CD4-positive, alpha-beta T cell (primary cell): Measurements from ENCODE around the gene ISCA2. TPM values are rescaled to one million over a fixed set of nuclear protein-coding genes. Genes with fewer than 3 reads are reported as not detected.

Experiments used
- ATAC-seq: fragments of 200-7000 bp; cut with Tn5 transposase; one replicate; pipeline ENCODE4 v1.10.0; 2022; ENCODE audit warnings: mild to moderate bottlenecking; ENCODE audit not compliant: poor library complexity
- CTCF ChIA-PET: fragments of 350-600 bp; sonication (Branson Sonifier 250); formaldehyde crosslinking; loops from one replicate; lab custom pipeline; 2021; ENCODE audit warnings: antibody characterized with exemption, inconsistent platforms; lab: Charles Lee
- POLR2A ChIA-PET: fragments of 350-600 bp; sonication (Branson Sonifier 250); formaldehyde crosslinking; loops from one replicate; lab custom pipeline; 2021; ENCODE audit warnings: antibody characterized with exemption, inconsistent platforms; lab: Charles Lee
- DNase-seq, 14 experiments: peaks; one replicate each; pipeline ENCODE4 v3.0.0-alpha.2; 2013 to 2020; ENCODE audit warnings: mixed read lengths in 2 of 14
- H3K27ac ChIP-seq, 2 donors: one replicate each; pipeline versions ENCODE4 v1.5.1 to v1.7.0; 2013; ENCODE audit warnings: low read length in 2 of 2, low read depth in 1 of 2, mild to moderate bottlenecking in 1 of 2
- H3K27me3 ChIP-seq, 2 experiments: 1 replicate in 1 of 2; 2 replicates in 1 of 2; pipeline versions ENCODE4 v1.6.1 to v1.7.0; 2013; ENCODE audit warnings: low read length in 2 of 2, control low read depth in 1 of 2, mild to moderate bottlenecking in 1 of 2, moderate library complexity in 1 of 2; ENCODE audit not compliant: insufficient read depth in 2 of 2, control insufficient read depth in 1 of 2
- H3K36me3 ChIP-seq: one replicate; pipeline ENCODE4 v1.6.1; 2013; ENCODE audit warnings: low read length, control low read depth; ENCODE audit not compliant: insufficient read depth
- H3K4me1 ChIP-seq: one replicate; pipeline ENCODE4 v1.6.1; 2013; ENCODE audit warnings: low read length, control low read depth; ENCODE audit not compliant: insufficient read depth
- H3K4me3 ChIP-seq: one replicate; pipeline ENCODE4 v1.5.1; 2013; ENCODE audit warnings: mild to moderate bottlenecking, low read length, moderate library complexity
- H3K9me3 ChIP-seq, 2 experiments: 1 replicate in 1 of 2; 2 replicates in 1 of 2; pipeline versions ENCODE4 v1.6.1 to v1.7.0; 2013; ENCODE audit warnings: low read length in 2 of 2, mild to moderate bottlenecking in 2 of 2, control low read depth in 1 of 2, moderate library complexity in 1 of 2; ENCODE audit not compliant: control insufficient read depth in 1 of 2, insufficient read depth in 1 of 2
- H3K27ac Mint-ChIP-seq: one replicate; pipeline ENCODE4 v1.8.0; 2020; ENCODE audit warnings: mixed read lengths
- H3K27me3 Mint-ChIP-seq: one replicate; pipeline ENCODE4 v1.8.0; 2021; ENCODE audit warnings: mixed read lengths
- H3K36me3 Mint-ChIP-seq: one replicate; pipeline ENCODE4 v1.8.0; 2021; ENCODE audit warnings: low read depth, mixed read lengths
- H3K4me1 Mint-ChIP-seq: one replicate; pipeline ENCODE4 v1.8.0; 2021; ENCODE audit warnings: low read depth, mixed read lengths
- H3K4me3 Mint-ChIP-seq: one replicate; pipeline ENCODE4 v1.8.0; 2020; ENCODE audit warnings: mild to moderate bottlenecking, mixed read lengths
- H3K9me3 Mint-ChIP-seq: one replicate; pipeline ENCODE4 v1.8.0; 2020; ENCODE audit warnings: mixed read lengths
- CTCF ChIP-seq: fragments of 200-600 bp; IDR thresholded peaks from one replicate; pipeline ENCODE4 v1.8.0; 2022; ENCODE audit warnings: antibody characterized with exemption, mild to moderate bottlenecking
- intact Hi-C, 2 experiments: fragments of 100-400 bp; cut with DNase I in 1 of 2; cut with micrococcal nuclease in 1 of 2; formaldehyde crosslinking; loops; one replicate each; pipeline versions ENCODE4 v1.15.1 to v1.9.0; 2023 to 2025; cut with DNase I, micrococcal nuclease
- total RNA-seq, 174 experiments: library from RNA in 2 of 174; stranded (reverse) in 2 of 174; gene quantifications; one replicate each; pipeline ENCODE4 v1.2.3 and lab custom pipeline; 2021 to 2026

The ISCA2 gene
- total RNA-seq, 2 experiments from 2014 or later, result 22.5 to 23.7 TPM

GRCh38 chr14:74478996-74479635, 14.4 kb upstream of the ISCA2 start:
- Histone ChIP-seq H3K36me3 (peaks cover 39% of the 10 kb centered on the region), H3K27me3 (no peaks in the 10 kb centered on the region), H3K4me3 (no peak overlapping the region), H3K27ac (no peak overlapping the region), H3K9me3 (no peaks in the 10 kb centered on the region), H3K4me1 (no peaks in the 10 kb centered on the region)
- no peak for TF ChIP-seq CTCF
- H3K27me3 Mint-ChIP-seq, result no peaks in the 10 kb centered on the region
- ATAC-seq (no peak), DNase-seq (no peak)
- no peak overlapping the region for H3K27ac Mint-ChIP-seq
- intact Hi-C loops, result no loop called here
- POLR2A ChIA-PET, result no interaction called here
- H3K4me1 Mint-ChIP-seq, result no peaks in the 10 kb centered on the region
- CTCF ChIA-PET, result no interaction called here
- H3K9me3 Mint-ChIP-seq, result no peaks in the 10 kb centered on the region
- peaks cover 60% of the 10 kb centered on the region for H3K36me3 Mint-ChIP-seq
- H3K4me3 Mint-ChIP-seq, result no peak overlapping the region

- H3K4me3 Mint-ChIP-seq, result no peak overlapping the region
- H3K27me3 Mint-ChIP-seq, result no peaks in the 10 kb centered on the region
- H3K4me1 Mint-ChIP-seq, result no peaks in the 10 kb centered on the region
- DNase-seq (no peak), ATAC-seq (no peak)
- H3K27me3 ChIP-seq, result no peaks in the 10 kb centered on the region
- TF ChIP-seq CTCF, result no peak
- ChIA-PET CTCF (no interaction called here), POLR2A (interaction anchor here (0.6 kb wide), 1 partner anchor 1039 kb away, joined by 3 read pairs; no protein-coding TSS in a partner anchor)
- no peak overlapping the region for H3K27ac ChIP-seq
- peaks cover 66% of the 10 kb centered on the region for H3K36me3 Mint-ChIP-seq
- H3K4me1 ChIP-seq, result no peaks in the 10 kb centered on the region
- intact Hi-C loops, result no loop called here
- no peaks in the 10 kb centered on the region for H3K9me3 ChIP-seq
- no peak overlapping the region for H3K4me3 ChIP-seq
- no peak overlapping the region for H3K27ac Mint-ChIP-seq
- H3K36me3 ChIP-seq, result peaks cover 43% of the 10 kb centered on the region
- H3K9me3 Mint-ChIP-seq, result no peaks in the 10 kb centered on the region
Observed at GRCh38 chr14:74480046-74480445, 13.5 kb upstream of the ISCA2 start.

- CTCF ChIA-PET, result no interaction called here
- H3K27me3 ChIP-seq, result no peaks in the 10 kb centered on the region
- H3K36me3 Mint-ChIP-seq, result peaks cover 69% of the 10 kb centered on the region
- no peak overlapping the region for H3K4me3 ChIP-seq
- H3K36me3 ChIP-seq, result peaks cover 46% of the 10 kb centered on the region
- no peaks in the 10 kb centered on the region for H3K4me1 Mint-ChIP-seq
- H3K27me3 Mint-ChIP-seq, result no peaks in the 10 kb centered on the region
- no peaks in the 10 kb centered on the region for H3K9me3 ChIP-seq
- POLR2A ChIA-PET, result no interaction called here
- no peak for TF ChIP-seq CTCF
- H3K27ac ChIP-seq, result no peak overlapping the region
- DNase-seq, result no peak
- H3K27ac Mint-ChIP-seq, result no peak overlapping the region
- H3K9me3 Mint-ChIP-seq, result no peaks in the 10 kb centered on the region
- no peak for ATAC-seq
- no peaks in the 10 kb centered on the region for H3K4me1 ChIP-seq
- H3K4me3 Mint-ChIP-seq, result no peak overlapping the region
- intact Hi-C loops, result no loop called here
Observed at GRCh38 chr14:74482571-74482970, 11.0 kb upstream of the ISCA2 start.
